Measurements from ENCODE around the gene UGT3A1.

DNA sequence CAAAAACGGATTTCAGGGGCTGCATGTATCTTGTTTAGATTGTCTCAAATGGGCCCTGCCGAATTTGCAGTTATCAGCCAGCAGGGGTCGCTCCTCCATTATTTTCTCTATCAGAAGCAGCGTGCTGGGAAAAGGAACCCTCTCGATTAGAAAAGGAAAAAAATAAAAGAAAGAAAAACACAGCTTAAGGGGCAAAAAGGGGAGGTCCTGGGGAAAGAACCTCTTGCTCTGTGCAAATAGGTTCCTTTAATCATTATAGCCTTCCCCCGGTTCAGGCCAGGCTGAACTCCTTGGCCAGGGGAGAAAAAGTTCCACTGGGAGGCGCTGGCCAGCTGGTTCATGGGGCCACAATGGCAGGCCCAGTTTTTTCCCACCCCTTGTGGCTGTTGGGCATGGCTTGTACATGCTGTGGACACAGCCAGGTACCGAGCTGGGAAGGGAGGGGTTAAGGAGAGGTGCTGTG is 27.8 kb downstream of the UGT3A1 start:
- TF ChIP-seq EZH2phosphoT487 (IDR thresholded peaks at IDR 0.05; ENCODE audit: borderline replicate concordance, low read depth) (no peak), RAD21 (IDR thresholded peaks at IDR 0.05; ENCODE audit: low read length) (peak; percentile 42; the same call in 1 of the 2 replicates)
- TF ChIP-seq, protein P1, sequence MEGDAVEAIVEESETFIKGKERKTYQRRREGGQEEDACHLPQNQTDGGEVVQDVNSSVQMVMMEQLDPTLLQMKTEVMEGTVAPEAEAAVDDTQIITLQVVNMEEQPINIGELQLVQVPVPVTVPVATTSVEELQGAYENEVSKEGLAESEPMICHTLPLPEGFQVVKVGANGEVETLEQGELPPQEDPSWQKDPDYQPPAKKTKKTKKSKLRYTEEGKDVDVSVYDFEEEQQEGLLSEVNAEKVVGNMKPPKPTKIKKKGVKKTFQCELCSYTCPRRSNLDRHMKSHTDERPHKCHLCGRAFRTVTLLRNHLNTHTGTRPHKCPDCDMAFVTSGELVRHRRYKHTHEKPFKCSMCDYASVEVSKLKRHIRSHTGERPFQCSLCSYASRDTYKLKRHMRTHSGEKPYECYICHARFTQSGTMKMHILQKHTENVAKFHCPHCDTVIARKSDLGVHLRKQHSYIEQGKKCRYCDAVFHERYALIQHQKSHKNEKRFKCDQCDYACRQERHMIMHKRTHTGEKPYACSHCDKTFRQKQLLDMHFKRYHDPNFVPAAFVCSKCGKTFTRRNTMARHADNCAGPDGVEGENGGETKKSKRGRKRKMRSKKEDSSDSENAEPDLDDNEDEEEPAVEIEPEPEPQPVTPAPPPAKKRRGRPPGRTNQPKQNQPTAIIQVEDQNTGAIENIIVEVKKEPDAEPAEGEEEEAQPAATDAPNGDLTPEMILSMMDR (IDR thresholded peaks at IDR 0.05) = peak; percentile 52
- TF ChIP-seq, protein P2, sequence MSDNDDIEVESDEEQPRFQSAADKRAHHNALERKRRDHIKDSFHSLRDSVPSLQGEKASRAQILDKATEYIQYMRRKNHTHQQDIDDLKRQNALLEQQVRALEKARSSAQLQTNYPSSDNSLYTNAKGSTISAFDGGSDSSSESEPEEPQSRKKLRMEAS (IDR thresholded peaks at IDR 0.05; ENCODE audit: low read depth) = no peak
- TF ChIP-seq, protein P3, sequence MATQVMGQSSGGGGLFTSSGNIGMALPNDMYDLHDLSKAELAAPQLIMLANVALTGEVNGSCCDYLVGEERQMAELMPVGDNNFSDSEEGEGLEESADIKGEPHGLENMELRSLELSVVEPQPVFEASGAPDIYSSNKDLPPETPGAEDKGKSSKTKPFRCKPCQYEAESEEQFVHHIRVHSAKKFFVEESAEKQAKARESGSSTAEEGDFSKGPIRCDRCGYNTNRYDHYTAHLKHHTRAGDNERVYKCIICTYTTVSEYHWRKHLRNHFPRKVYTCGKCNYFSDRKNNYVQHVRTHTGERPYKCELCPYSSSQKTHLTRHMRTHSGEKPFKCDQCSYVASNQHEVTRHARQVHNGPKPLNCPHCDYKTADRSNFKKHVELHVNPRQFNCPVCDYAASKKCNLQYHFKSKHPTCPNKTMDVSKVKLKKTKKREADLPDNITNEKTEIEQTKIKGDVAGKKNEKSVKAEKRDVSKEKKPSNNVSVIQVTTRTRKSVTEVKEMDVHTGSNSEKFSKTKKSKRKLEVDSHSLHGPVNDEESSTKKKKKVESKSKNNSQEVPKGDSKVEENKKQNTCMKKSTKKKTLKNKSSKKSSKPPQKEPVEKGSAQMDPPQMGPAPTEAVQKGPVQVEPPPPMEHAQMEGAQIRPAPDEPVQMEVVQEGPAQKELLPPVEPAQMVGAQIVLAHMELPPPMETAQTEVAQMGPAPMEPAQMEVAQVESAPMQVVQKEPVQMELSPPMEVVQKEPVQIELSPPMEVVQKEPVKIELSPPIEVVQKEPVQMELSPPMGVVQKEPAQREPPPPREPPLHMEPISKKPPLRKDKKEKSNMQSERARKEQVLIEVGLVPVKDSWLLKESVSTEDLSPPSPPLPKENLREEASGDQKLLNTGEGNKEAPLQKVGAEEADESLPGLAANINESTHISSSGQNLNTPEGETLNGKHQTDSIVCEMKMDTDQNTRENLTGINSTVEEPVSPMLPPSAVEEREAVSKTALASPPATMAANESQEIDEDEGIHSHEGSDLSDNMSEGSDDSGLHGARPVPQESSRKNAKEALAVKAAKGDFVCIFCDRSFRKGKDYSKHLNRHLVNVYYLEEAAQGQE (IDR thresholded peaks at IDR 0.05; ENCODE audit: low read depth, low read length) = no peak
